HEK293 (cell line): Measurements from ENCODE around the gene KCNE1.

ENCODE experiments used
- FEZF1 ChIP-seq: fragments of 450-650 bp; formaldehyde crosslinking; IDR thresholded peaks from 2 replicates; pipeline ENCODE4 v1.5.1; 2016; ENCODE audit warnings: missing biosample characterization, missing genetic modification characterization
- HIC1 ChIP-seq: fragments of 450-650 bp; formaldehyde crosslinking; IDR thresholded peaks from 2 replicates; pipeline ENCODE4 v1.5.1; 2016; ENCODE audit warnings: missing biosample characterization, missing genetic modification characterization
- KLF9 ChIP-seq: fragments of 450-650 bp; formaldehyde crosslinking; IDR thresholded peaks from 2 replicates; pipeline ENCODE4 v1.5.1; 2016; ENCODE audit warnings: missing biosample characterization, missing genetic modification characterization, low read depth
- OSR2 ChIP-seq: fragments of 450-650 bp; formaldehyde crosslinking; IDR thresholded peaks from 2 replicates; pipeline ENCODE4 v1.5.1; 2016; ENCODE audit warnings: missing biosample characterization, missing genetic modification characterization
- PRDM6 ChIP-seq: fragments of 450-650 bp; formaldehyde crosslinking; IDR thresholded peaks from 2 replicates; pipeline ENCODE4 v1.5.1; 2017; ENCODE audit warnings: missing biosample characterization, missing genetic modification characterization
- RBAK ChIP-seq: fragments of 450-650 bp; formaldehyde crosslinking; IDR thresholded peaks from 2 replicates; pipeline ENCODE4 v1.5.1; 2016; ENCODE audit warnings: missing biosample characterization, missing genetic modification characterization
- ZBTB44 ChIP-seq: fragments of 450-650 bp; IDR thresholded peaks from 2 replicates; pipeline ENCODE4 v1.5.1; 2018; ENCODE audit warnings: missing biosample characterization, mild to moderate bottlenecking, missing genetic modification characterization
- ZBTB48 ChIP-seq: fragments of 450-650 bp; formaldehyde crosslinking; IDR thresholded peaks from 2 replicates; pipeline ENCODE4 v1.5.1; 2016; ENCODE audit warnings: missing biosample characterization, missing genetic modification characterization
- ZFP69B ChIP-seq: fragments of 450-650 bp; formaldehyde crosslinking; IDR thresholded peaks from 2 replicates; pipeline ENCODE4 v1.5.1; 2016; ENCODE audit warnings: missing biosample characterization, missing genetic modification characterization
- ZNF223 ChIP-seq: fragments of 450-650 bp; formaldehyde crosslinking; IDR thresholded peaks from 2 replicates; pipeline ENCODE4 v1.5.1; 2016; ENCODE audit warnings: missing biosample characterization, missing genetic modification characterization
- ZNF324 ChIP-seq: fragments of 450-650 bp; formaldehyde crosslinking; IDR thresholded peaks from 2 replicates; pipeline ENCODE4 v1.5.1; 2016; ENCODE audit warnings: missing biosample characterization, missing genetic modification characterization
- ZNF521 ChIP-seq: fragments of 450-650 bp; formaldehyde crosslinking; IDR thresholded peaks from 2 replicates; pipeline ENCODE4 v1.5.1; 2017; ENCODE audit warnings: missing biosample characterization, mild to moderate bottlenecking, missing genetic modification characterization
- ZNF558 ChIP-seq: fragments of 450-650 bp; formaldehyde crosslinking; IDR thresholded peaks from 2 replicates; pipeline ENCODE4 v1.5.1; 2016; ENCODE audit warnings: missing biosample characterization, missing genetic modification characterization
- ZNF561 ChIP-seq: fragments of 450-650 bp; IDR thresholded peaks from 2 replicates; pipeline ENCODE4 v1.5.1; 2018; ENCODE audit warnings: missing biosample characterization, missing genetic modification characterization, borderline replicate concordance
- ZNF658 ChIP-seq: fragments of 450-650 bp; formaldehyde crosslinking; IDR thresholded peaks from 2 replicates; pipeline ENCODE4; 2016; ENCODE audit warnings: missing biosample characterization, missing genetic modification characterization
- ZNF701 ChIP-seq: fragments of 450-650 bp; formaldehyde crosslinking; IDR thresholded peaks from 2 replicates; pipeline ENCODE4 v1.5.1; 2016; ENCODE audit warnings: missing biosample characterization, missing genetic modification characterization
- ZNF791 ChIP-seq: fragments of 450-650 bp; formaldehyde crosslinking; IDR thresholded peaks from 2 replicates; pipeline ENCODE4 v1.5.1; 2016; ENCODE audit warnings: missing biosample characterization, missing genetic modification characterization
- ZNF843 ChIP-seq: fragments of 450-650 bp; formaldehyde crosslinking; IDR thresholded peaks from 2 replicates; pipeline ENCODE4 v1.5.1; 2016; ENCODE audit warnings: missing biosample characterization, missing genetic modification characterization
- ZSCAN30 ChIP-seq: fragments of 450-650 bp; IDR thresholded peaks from 2 replicates; pipeline ENCODE4 v1.5.1; 2018; ENCODE audit warnings: missing biosample characterization, mild to moderate bottlenecking, missing genetic modification characterization, moderate library complexity
- ZSCAN5A ChIP-seq: fragments of 450-650 bp; formaldehyde crosslinking; IDR thresholded peaks from 2 replicates; pipeline ENCODE4 v1.5.1; 2016; ENCODE audit warnings: missing biosample characterization, missing genetic modification characterization
- TF ChIP-seq, protein P1 (sequence below): fragments of 450-650 bp; formaldehyde crosslinking; IDR thresholded peaks from 2 replicates; pipeline ENCODE4 v1.5.1; 2016; ENCODE audit warnings: missing biosample characterization, missing genetic modification characterization

Gene KCNE1

DNA sequence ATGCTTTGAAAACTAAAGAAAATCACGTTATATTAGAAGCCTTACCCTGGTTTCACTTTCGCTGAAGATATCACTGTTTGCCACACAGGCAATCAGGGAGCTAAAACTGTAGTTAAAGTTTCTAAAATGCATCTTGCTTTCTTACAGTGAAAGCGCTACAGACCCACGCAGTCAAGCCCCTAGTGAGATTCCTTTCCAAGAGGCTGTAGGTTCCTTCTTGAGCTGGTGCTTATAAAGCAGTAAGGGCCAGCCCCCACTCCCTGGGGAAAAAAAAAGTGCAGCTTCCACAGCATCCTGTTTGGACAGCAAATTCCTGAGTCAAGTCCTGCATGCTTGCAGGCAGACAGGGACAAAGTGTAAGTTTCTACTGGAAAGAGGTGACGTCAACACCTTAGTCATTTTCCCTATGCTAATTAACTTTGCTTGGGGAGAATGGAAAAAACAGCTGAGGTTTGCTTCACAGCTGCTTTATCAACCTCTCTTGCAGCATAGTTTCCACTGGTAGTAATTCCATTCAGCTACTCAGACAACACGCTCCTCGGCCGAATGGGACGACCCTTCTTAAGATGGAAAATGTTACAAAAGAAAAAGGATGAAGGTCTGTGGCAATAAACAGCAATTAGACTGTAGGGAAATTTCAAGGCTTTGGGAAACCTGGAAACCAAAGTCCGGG is 14.7 kb upstream of the KCNE1 start (continued):
- TF ChIP-seq PRDM6 (tag by site-specific recombination): peak; percentile 70
- TF ChIP-seq ZNF791 (tag by site-specific recombination): no peak
- peak; percentile 51 for TF ChIP-seq ZFP69B
- TF ChIP-seq RBAK (tag by site-specific recombination): no peak
- TF ChIP-seq ZNF701: no peak
- TF ChIP-seq ZNF223 (tag by site-specific recombination): peak; percentile 96
- TF ChIP-seq ZNF561 (tag by site-specific recombination): 0 out of 2 replicates have a peak, but pooled peaks have one; percentile 48
- peak; percentile 62; the same call in 1 of the 2 replicates for TF ChIP-seq ZBTB48 (tag by site-specific recombination)
- peak; percentile 66 for TF ChIP-seq HIC1 (tag by site-specific recombination)
- peak; percentile 93 for TF ChIP-seq OSR2 (tag by site-specific recombination)
- TF ChIP-seq ZSCAN30 (tag by site-specific recombination): peak; percentile 66; the same call in 1 of the 2 replicates
- TF ChIP-seq, protein P1, sequence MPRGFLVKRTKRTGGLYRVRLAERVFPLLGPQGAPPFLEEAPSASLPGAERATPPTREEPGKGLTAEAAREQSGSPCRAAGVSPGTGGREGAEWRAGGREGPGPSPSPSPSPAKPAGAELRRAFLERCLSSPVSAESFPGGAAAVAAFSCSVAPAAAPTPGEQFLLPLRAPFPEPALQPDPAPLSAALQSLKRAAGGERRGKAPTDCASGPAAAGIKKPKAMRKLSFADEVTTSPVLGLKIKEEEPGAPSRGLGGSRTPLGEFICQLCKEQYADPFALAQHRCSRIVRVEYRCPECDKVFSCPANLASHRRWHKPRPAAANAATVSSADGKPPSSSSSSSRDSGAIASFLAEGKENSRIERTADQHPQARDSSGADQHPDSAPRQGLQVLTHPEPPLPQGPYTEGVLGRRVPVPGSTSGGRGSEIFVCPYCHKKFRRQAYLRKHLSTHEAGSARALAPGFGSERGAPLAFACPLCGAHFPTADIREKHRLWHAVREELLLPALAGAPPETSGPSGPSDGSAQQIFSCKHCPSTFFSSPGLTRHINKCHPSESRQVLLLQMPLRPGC (tag by site-specific recombination): peak; percentile 100
- TF ChIP-seq FEZF1 (tag by site-specific recombination): peak; percentile 46
- TF ChIP-seq ZSCAN5A (tag by site-specific recombination): 0 out of 2 replicates have a peak, but pooled peaks have one; percentile 16
- peak; percentile 76 for TF ChIP-seq ZNF558 (tag by site-specific recombination)
- no peak for TF ChIP-seq ZNF521 (tag by site-specific recombination)
- TF ChIP-seq ZNF324 (tag by site-specific recombination): peak; percentile 70
- TF ChIP-seq ZBTB44 (tag by site-specific recombination): peak; percentile 100
- no peak for TF ChIP-seq KLF9 (tag by site-specific recombination)
- no peak for TF ChIP-seq ZNF658 (tag by site-specific recombination)
- TF ChIP-seq ZNF843 (tag by site-specific recombination): no peak
- TF ChIP-seq, all 188 proteins: peak for 56
